Right cardiac atrium (tissue), 5 donors: Measurements from ENCODE around the gene PPP4R1. TPM values are rescaled to one million over a fixed set of nuclear protein-coding genes. Genes with fewer than 3 reads are reported as not detected.
A peak's percentile ranks its signal among the peaks of the same experiment; 100 is the strongest.

Experiments
- ATAC-seq, 2 donors: fragments of 200-7000 bp; cut with Tn5 transposase; one replicate each; pipeline versions ENCODE4 v1.8.0 to v1.9.1; 2020; ENCODE audit warnings: moderate library complexity in 2 of 2, mild to moderate bottlenecking in 1 of 2
- DNase-seq, 3 donors: peaks; one replicate each; pipeline ENCODE4 v3.0.0-alpha.2; 2020
- H3K27ac ChIP-seq: one replicate; pipeline ENCODE4 v1.5.1; 2013; ENCODE audit warnings: mild to moderate bottlenecking, low read length, control low read depth, moderate library complexity
- H3K27me3 ChIP-seq: one replicate; pipeline ENCODE4 v1.6.1; 2013; ENCODE audit not compliant: control insufficient read depth, insufficient read depth
- H3K4me1 ChIP-seq: one replicate; pipeline ENCODE4 v1.6.1; 2013; ENCODE audit warnings: low read length; ENCODE audit not compliant: control insufficient read depth, insufficient read depth
- H3K4me3 ChIP-seq: one replicate; pipeline ENCODE4 v1.5.1; 2013; ENCODE audit warnings: low read length, control low read depth
- H3K9me3 ChIP-seq: one replicate; pipeline ENCODE4 v1.6.1; 2013; ENCODE audit warnings: low read length; ENCODE audit not compliant: control insufficient read depth
- WGBS: extraction: QIAGEN DNeasy Blood & Tissue Kit; methylation state at CpG from one replicate; pipeline ENCODE4 v1.1.7; 2013; 5-methylcytosine and 5-hydroxymethylcytosine counted together
- intact Hi-C, 4 donors: fragments of 100-400 bp; cut with DNase I; formaldehyde crosslinking; loops; one replicate each; pipeline versions ENCODE4 v1.11.0 to v1.14.0; 2022 to 2023
- long read RNA-seq, 4 donors: library from polyadenylated mRNA; unstranded; transcript quantifications; one replicate each; pipeline ENCODE4 v2.0.0, GENCODE V29; 2020 to 2021
- polyA plus RNA-seq: library from polyadenylated mRNA; stranded (reverse); fragments of 200-250 nt; gene quantifications from one replicate; pipeline ENCODE4 v1.2.3, GENCODE V29; 2013
- total RNA-seq, 4 donors: library from RNA; stranded (reverse); fragmentation: NEBNext Ultra II Directional; extraction: Animal tissue kit (Norgen Biotek cat#: 25700); gene quantifications; one replicate each; pipeline ENCODE4 v1.2.1, GENCODE V29; 2021
- donor health status: healthy with polysubstance abuse.
- donor health status: DM: no; HTN: yes; CAD: no.
- donor health status: DM: no; HTN: no; CAD: no.
- donor health status: DM: no; HTN: yes; CAD: no; lungs with severe emphysema.
- donor health status: DM: yes; HTN: yes; CAD: no.

PPP4R1 gene, protein sequence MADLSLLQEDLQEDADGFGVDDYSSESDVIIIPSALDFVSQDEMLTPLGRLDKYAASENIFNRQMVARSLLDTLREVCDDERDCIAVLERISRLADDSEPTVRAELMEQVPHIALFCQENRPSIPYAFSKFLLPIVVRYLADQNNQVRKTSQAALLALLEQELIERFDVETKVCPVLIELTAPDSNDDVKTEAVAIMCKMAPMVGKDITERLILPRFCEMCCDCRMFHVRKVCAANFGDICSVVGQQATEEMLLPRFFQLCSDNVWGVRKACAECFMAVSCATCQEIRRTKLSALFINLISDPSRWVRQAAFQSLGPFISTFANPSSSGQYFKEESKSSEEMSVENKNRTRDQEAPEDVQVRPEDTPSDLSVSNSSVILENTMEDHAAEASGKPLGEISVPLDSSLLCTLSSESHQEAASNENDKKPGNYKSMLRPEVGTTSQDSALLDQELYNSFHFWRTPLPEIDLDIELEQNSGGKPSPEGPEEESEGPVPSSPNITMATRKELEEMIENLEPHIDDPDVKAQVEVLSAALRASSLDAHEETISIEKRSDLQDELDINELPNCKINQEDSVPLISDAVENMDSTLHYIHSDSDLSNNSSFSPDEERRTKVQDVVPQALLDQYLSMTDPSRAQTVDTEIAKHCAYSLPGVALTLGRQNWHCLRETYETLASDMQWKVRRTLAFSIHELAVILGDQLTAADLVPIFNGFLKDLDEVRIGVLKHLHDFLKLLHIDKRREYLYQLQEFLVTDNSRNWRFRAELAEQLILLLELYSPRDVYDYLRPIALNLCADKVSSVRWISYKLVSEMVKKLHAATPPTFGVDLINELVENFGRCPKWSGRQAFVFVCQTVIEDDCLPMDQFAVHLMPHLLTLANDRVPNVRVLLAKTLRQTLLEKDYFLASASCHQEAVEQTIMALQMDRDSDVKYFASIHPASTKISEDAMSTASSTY
- total RNA-seq: 10 to 100 TPM; 56.9 to 95.8 (median 65.3) TPM
- 18.8 TPM for polyA plus RNA-seq
- long read RNA-seq, donor 1, transcript PPP4R1-203 (20 exons, 3,925 nt): minor isoform, 6 of 74 reads
- long read RNA-seq, donor 1, transcript PPP4R1-202 (20 exons, 3,885 nt): major isoform, 30 of 74 reads
- long read RNA-seq, donor 1, partial matches to known transcripts: 21 of 74 reads
- long read RNA-seq, donor 1, other reads (novel, unspliced or antisense): 16 of 74 reads
- long read RNA-seq, donor 2, transcript PPP4R1-202 (20 exons, 3,885 nt): major isoform, 9 of 28 reads
- long read RNA-seq, donor 2, partial matches to known transcripts: 3 of 28 reads
- long read RNA-seq, donor 2, other reads (novel, unspliced or antisense): 14 of 28 reads
- long read RNA-seq, donor 3, transcript PPP4R1-203 (20 exons, 3,925 nt): minor isoform, 26 of 206 reads
- long read RNA-seq, donor 3, transcript PPP4R1-202 (20 exons, 3,885 nt): major isoform, 67 of 206 reads
- long read RNA-seq, donor 3, partial matches to known transcripts: 64 of 206 reads
- long read RNA-seq, donor 3, other reads (novel, unspliced or antisense): 49 of 206 reads
- long read RNA-seq, donor 4, transcript PPP4R1-202 (20 exons, 3,885 nt): major isoform, 17 of 48 reads
- long read RNA-seq, donor 4, partial matches to known transcripts: 10 of 48 reads
- long read RNA-seq, donor 4, other reads (novel, unspliced or antisense): 19 of 48 reads

DNA sequence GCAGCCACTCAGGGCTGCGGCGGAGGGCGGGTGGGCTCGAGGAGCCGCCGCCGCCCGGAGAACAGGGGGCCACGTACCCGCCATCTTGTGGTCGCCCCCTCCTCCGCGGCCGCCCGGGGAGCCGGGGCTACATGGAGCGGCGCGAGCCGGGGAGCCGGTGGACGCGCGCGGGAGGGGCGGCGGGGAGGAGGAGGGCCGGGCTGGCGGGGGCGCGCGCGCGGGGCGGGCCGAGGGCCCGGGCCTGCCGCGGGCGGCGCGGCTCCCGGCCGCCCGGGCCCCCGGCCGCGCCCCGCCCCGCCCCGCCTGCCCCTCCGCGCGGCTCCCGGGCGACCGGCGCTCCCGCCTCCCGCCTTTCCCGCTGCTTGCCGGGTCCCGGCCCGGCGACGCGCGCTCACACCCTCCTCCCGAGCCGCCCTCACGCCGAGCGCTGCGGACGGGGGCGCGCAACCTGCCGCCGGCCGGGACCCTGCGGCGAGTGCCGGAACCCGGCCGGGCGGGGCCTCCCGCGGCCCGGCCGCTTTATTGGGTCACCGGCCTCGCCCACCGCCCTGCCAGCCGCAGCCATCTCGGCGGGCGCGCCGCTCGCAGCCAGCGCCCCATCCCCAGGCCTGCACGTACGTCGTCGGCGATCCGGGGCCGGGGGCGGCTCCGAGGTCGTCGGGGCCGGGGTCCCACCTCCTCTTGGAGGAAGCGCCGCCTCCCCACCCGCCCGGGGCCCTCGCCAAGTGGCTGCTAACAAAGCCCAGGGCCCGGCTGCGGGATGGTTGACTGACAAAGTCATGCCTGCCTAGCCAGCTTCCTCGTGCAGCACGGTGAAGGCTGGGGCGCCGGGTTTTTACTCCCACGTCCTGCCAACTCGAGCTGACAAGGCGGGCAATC is at the start of gene PPP4R1:
PPP4R1 (minus strand) TSS at position 159 of the 879 bp plus-strand sequence; CDS start at position 84, 75 bp downstream.
- ATAC-seq (peak; percentile 75 to 84), DNase-seq (peak; percentile 85 to 93 (median 91))
- Histone ChIP-seq H3K4me1 (peaks cover 3% of the 10 kb centered on the region), H3K27ac (peak within 1 kb of the TSS; percentile 98), H3K27me3 (no peaks in the 10 kb centered on the region), H3K9me3 (no peaks in the 10 kb centered on the region), H3K4me3 (peak within 1 kb of the TSS; percentile 99)
- under 1% methylated on average over 123 of the region's 127 CpGs for WGBS
- intact Hi-C loops: loop anchor here in 1 of 4 donors (10.0 kb wide), 1 partner anchor 350 kb away; no protein-coding TSS in a partner anchor

DNA sequence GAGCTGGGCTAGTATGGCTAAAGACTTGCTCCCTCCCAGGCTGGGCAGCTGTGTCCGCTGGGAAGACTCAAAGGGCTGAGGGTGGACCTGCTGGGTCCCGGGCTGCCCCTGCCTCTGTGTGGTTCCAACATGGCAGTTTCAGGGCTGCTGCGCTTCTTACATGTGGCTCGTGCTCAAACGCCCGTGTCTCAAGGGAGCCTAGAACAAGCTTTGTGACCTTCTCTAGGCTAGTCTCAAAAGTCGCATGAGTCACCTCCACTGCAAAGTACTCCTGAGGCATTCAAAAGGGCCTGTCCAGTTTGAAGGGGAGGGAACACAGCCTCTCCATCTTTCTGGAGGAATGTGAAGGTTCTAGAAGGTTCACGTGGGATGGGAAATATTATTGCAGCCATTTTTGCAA is 49.0 kb upstream of the PPP4R1 start:
- no peaks in the 10 kb centered on the region for H3K4me1 ChIP-seq
- ATAC-seq (no peak), DNase-seq (no peak)
- H3K27me3 ChIP-seq: no peaks in the 10 kb centered on the region
- no peak overlapping the region for H3K4me3 ChIP-seq
- whole genome bisulfite sequencing: 87% methylated on average over 8 of the region's 8 CpGs
- no peak overlapping the region for H3K27ac ChIP-seq
- intact Hi-C loops: no loop called here
- no peaks in the 10 kb centered on the region for H3K9me3 ChIP-seq

DNA sequence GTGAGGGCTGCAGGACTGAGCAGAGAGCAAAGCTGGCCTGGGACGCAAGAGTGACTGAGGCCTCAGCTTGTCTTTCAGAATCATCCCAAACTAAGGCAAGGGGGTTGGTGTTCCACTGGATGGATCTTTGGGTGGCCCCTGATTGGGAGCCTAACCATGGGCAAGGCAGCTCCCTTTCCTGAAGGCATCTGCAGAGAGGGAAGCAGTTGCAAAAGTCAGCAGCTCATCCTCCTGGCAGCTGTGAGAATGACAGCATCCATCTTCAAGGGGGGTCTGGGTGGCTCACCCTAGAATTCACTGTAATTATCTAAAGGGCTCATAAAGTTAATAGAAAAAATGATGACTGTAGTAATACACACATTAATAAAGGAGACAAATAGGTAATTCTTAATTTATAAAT is 47.2 kb upstream of the PPP4R1 start:
- Histone ChIP-seq H3K27ac (no peak overlapping the region), H3K4me1 (no peaks in the 10 kb centered on the region), H3K4me3 (no peak overlapping the region), H3K9me3 (no peaks in the 10 kb centered on the region), H3K27me3 (no peaks in the 10 kb centered on the region)
- WGBS: 97% methylated on average over 1 of the region's 1 CpG
- intact Hi-C loops: no loop called here
- ATAC-seq (no peak), DNase-seq (no peak)

DNA sequence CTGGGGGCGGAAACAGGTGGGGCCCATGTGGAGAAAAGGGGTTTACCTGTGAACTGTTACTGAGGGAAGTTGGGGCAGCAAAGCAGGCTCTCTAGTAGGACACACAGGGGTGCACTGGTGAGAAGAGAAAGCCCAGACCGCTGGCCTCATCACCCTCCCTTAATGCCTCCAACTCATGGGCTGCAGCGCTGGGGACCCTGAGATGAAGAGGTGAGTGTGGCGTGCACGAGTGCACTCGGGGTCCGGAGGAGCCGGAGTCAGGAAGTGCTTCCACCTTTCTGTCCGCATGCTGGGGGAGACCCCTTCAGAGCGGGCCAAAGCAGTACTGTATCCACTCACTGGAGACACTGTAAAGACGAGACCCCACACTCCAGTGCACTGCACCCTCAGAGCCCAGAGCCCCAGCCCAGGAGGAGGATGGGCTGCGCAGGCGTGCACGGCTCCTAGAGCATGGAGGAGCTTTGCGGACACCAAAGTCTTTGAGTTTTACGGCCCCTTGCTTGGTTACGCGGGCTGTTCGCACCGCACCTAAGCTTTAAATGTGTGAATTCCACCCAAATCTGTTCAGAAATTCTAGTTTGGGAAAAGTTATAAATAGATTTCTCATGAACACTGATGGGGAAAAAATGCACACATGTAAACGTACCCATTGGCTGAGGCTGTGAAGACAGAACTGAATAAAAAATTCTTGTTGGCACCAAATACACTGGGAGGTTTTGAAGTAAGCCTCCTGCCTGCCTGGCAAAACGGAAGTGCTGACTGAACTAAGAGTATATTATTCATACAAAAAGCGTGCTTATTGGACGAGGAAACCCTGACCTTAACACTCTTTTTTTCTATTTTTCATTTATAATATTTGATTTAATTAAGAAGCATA is 45.4 kb upstream of the PPP4R1 start:
- DNase-seq (no peak), ATAC-seq (no peak)
- Histone ChIP-seq H3K4me1 (no peaks in the 10 kb centered on the region), H3K27me3 (no peaks in the 10 kb centered on the region), H3K9me3 (no peaks in the 10 kb centered on the region), H3K4me3 (no peak overlapping the region), H3K27ac (no peak overlapping the region)
- WGBS: 91% methylated on average over 24 of the region's 24 CpGs
- intact Hi-C loops: no loop called here

DNA sequence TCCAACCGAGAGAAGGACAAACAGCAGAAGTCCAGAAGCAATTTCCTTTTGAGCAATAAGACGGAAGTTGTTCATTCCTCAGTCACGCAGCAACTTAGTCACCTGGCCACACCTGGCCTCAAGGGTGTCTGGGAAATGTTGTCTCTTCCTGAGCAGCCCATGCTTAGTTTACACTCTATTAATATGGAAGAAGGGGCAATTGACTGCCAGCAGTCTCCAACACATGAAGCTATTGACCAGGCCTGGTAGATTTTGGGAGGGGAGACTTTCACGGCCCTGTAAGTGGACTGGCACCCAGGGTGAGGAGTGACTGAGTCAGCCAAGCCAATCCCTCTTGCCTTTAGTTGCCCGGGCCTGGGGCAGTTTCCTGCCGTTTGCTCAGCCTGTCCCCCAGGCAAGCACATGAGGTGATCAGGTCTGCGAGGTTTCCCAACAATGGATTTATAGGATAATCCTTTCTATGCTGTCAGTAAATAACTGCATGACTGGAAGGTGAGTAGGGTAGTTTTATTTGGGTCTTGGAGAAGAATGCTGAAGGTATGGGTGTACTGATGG is 43.8 kb upstream of the PPP4R1 start:
- DNase-seq (no peak), ATAC-seq (no peak)
- Histone ChIP-seq H3K4me1 (no peaks in the 10 kb centered on the region), H3K27ac (no peak overlapping the region), H3K9me3 (no peaks in the 10 kb centered on the region), H3K4me3 (no peak overlapping the region), H3K27me3 (no peaks in the 10 kb centered on the region)
- 89% methylated on average over 7 of the region's 7 CpGs for WGBS
- intact Hi-C loops: no loop called here

DNA sequence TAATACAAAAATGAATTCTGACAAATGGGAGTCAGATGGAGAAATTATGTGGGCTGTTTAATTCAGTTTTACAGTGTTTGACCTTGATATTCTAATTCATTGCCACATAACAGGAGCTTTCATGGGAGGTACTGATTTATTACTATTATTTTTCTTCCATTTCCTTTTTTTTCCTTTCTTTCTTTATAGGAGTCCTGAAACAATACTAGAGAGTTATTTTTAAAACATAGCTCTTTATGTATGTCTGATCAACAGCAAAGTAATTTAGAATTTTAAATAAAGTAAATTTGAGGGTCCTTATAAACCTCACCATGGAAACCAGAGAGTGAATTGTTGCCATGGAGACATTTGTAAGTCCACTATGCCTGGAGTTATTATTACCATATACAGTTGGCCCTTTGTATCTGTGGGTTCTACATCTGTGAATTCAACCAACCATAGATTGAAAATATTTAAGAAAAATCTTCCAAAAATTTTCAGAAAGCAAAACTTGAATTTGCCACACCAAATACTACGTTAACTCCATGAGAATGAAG is 40.9 kb upstream of the PPP4R1 start:
- Histone ChIP-seq H3K4me1 (no peaks in the 10 kb centered on the region), H3K27ac (no peak overlapping the region), H3K9me3 (no peaks in the 10 kb centered on the region), H3K27me3 (no peaks in the 10 kb centered on the region), H3K4me3 (no peak overlapping the region)
- no peak for DNase-seq
- intact Hi-C loops: no loop called here
- 90% methylated on average over 1 of the region's 1 CpG for WGBS
- no peak for ATAC-seq

DNA sequence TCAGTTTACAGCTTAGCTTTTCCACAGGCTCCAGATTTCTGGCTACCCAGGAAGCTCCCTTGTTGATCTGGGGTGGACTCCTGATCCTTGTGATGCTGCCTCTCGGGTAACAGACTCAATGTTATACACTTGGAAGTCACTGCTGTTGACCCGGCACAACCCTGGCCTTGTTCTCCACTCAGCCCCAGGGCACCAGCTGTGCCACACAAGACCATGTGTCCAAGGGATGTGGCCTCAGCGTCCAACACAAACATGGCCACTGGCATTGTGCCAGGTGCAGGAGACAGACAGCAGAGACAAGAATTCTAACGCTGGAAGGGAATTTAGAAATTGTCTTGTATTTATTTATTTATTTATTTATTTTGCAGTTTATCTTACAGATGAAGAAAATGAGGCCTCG is 39.0 kb upstream of the PPP4R1 start:
- Histone ChIP-seq H3K9me3 (no peaks in the 10 kb centered on the region), H3K27ac (no peak overlapping the region), H3K27me3 (no peaks in the 10 kb centered on the region), H3K4me1 (no peaks in the 10 kb centered on the region), H3K4me3 (no peak overlapping the region)
- DNase-seq: peak; percentile 49 to 84 (median 78)
- intact Hi-C loops: no loop called here
- WGBS: 45% methylated on average over 5 of the region's 5 CpGs
- ATAC-seq: peak; percentile 59 to 81

DNA sequence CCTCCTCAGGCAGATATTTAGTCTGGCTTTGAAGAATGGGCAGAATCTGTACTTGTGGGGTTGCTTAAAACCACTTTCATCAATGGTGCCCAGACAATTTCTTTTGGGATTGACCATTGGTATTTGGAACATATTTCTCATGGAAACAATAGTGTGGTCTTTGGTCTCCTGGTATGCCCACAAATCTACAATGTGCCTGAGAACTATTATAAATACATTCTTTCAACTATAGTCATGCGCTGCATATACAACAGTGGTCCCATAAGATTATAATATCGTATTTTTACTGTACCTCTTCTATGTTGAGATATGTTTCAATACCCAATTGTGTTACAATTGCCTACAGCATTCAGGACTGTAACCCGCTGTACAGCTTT is 34.8 kb upstream of the PPP4R1 start:
- Histone ChIP-seq H3K27me3 (no peaks in the 10 kb centered on the region), H3K9me3 (no peaks in the 10 kb centered on the region), H3K4me3 (no peak overlapping the region), H3K27ac (no peak overlapping the region), H3K4me1 (no peaks in the 10 kb centered on the region)
- intact Hi-C loops: no loop called here
- no peak for DNase-seq
- ATAC-seq: no peak
- WGBS: 90% methylated on average over 3 of the region's 3 CpGs
